ENCODE measurements around the gene CACNA1B.
"Not testable (repeated sequence)": the region's sequence is repeated elsewhere in the genome, so short reads cannot be mapped to it uniquely, and the experiment has no call there.

Gene CACNA1B

GRCh38 chr9:137877506-137878122 is at the start of gene CACNA1B:
TSS of gene CACNA1B (plus strand) at chr9:137877782. CDS start at chr9:137877934, 152 bp downstream.
- DNase-seq (ENCODE audit: low read depth) = not testable (repeated sequence)

DNA sequence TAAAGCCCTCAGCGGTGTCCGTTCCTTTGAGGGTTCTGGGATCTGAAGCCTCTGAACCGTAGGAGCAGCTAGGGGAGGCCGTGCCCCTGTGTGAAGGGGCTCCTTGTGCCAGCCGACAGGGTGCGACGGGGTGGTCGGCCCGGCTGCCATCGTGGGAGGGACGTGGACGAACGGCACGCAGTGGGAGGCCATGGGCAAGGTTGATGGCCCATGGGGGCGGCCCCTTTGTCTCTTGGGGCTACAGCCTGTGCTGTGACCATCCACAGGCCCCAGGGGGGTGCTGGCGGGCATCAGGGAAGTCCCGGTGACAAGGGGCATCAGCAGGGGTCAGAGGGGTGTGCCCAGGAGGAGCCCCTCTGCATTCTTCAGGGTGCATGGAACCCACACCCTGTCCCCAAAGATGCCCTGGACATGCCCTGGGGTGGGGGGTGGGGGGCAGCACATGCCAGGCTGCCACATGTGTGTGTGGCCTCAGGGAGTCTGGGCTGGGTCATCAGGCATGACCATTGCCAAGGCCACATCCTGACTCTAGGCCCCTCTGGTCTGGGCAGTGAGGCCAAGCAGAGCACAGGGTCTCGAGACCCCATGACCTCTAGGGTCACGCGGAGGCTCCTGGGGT is 49.6 kb upstream of the CACNA1B start:
- no peak for DNase-seq (ENCODE audit: low read depth)

DNA sequence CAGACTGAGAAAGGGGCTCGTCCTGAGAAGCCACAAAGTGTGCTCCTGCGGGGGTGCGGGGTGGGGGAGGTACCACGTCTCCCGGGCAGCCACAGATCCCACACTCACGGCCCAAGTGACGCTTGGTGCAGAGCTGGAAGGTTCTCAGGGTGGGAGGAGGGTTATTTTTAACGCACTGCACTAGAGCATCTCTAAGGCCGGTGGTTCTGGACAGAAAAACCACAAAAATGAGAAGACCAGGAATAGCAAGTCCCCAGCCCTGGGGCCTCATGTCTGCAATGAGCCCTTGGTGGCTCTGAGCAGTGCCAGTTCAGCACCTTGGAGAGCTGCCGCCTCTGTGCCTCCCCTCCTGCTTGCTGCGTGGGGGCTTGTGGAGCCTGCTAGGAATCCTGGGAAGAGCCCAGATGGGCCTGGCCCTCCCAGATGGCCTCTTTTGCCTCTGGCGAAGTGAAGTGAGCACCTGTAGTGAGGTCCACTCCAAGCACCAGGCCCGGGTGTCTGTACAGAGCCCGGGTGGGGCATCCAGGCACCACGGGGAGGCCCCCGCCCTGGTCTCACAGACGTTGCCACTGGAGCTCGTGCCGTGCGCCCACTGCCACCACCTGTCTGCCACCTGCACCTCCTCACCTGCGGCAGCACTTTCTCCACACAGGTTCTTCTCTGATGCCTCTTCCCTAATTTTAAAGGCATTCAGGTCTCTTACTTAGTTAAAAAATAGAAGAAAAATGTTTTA is 48.9 kb upstream of the CACNA1B start:
- DNase-seq (ENCODE audit: low read depth) = no peak

DNA sequence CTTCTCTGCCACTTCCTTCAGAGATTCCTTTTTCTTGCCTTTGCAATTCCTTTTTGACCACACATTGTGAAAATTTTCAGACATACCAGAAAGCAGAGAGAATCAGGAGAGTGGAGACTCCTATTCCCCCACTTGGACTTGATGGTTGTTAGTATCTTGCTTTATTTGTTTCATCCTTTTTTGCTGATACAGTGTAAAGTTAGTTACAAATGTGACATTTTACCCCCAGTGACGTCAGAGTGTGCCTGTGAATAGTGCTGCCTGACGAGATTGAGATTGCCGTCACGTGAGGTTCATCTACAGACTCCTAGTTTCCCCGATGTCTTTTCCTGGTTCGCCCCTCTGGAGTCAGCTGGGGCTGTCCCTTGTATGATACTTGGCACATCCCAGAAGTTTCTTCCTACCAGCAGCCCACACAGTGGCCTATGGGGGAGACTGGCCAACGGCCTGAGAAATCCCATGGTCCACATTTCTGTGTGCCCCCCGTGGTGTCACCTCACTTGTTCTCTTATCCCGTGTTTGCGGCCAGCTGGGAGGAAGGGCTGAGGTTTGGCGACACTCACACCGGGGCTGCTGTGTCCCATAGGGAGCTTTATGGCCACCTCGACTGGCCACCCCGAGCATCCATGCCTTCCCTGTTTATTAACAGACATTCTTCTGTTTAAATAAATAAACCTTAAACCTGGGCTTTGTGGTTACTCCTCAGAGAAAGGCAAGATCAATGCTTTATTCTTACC is 48.2 kb upstream of the CACNA1B start:
- DNase-seq (ENCODE audit: low read depth) = no peak

GRCh38 chr9:137832191-137832700 is 45.3 kb upstream of the CACNA1B start:
- DNase-seq (ENCODE audit: low read depth) = no peak

GRCh38 chr9:137832830-137833590 is 44.6 kb upstream of the CACNA1B start:
- no peak for DNase-seq (ENCODE audit: low read depth)

- DNase-seq (ENCODE audit: low read depth) = no peak
Observed at GRCh38 chr9:137833721-137834613, 43.6 kb upstream of the CACNA1B start.

GRCh38 chr9:137834846-137835546 is 42.6 kb upstream of the CACNA1B start:
- no peak for DNase-seq (ENCODE audit: low read depth)

- no peak for DNase-seq (ENCODE audit: low read depth)
Observed at GRCh38 chr9:137836151-137836830, 41.3 kb upstream of the CACNA1B start.

DNA sequence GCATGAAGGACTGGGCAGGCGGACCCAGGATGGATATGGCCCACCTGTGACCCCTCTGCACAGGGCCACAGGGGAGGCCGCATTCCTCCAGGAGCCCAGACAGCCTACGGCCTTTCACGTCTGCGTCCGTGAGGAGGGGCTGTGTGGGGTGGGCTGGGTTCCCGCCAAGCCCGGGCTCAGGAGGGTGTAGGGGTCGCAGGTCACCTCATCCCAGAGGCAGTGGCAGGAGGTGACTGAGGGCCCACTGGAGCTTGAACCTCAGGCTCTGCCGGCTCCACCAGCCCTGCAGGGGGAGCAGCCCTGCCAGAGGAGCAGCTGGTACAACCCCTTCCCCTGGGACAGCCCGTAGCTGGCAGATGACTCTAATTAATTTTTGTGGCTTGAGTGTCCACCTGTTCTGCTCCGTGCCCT is 40.7 kb upstream of the CACNA1B start:
- no peak for DNase-seq (ENCODE audit: low read depth)

DNA sequence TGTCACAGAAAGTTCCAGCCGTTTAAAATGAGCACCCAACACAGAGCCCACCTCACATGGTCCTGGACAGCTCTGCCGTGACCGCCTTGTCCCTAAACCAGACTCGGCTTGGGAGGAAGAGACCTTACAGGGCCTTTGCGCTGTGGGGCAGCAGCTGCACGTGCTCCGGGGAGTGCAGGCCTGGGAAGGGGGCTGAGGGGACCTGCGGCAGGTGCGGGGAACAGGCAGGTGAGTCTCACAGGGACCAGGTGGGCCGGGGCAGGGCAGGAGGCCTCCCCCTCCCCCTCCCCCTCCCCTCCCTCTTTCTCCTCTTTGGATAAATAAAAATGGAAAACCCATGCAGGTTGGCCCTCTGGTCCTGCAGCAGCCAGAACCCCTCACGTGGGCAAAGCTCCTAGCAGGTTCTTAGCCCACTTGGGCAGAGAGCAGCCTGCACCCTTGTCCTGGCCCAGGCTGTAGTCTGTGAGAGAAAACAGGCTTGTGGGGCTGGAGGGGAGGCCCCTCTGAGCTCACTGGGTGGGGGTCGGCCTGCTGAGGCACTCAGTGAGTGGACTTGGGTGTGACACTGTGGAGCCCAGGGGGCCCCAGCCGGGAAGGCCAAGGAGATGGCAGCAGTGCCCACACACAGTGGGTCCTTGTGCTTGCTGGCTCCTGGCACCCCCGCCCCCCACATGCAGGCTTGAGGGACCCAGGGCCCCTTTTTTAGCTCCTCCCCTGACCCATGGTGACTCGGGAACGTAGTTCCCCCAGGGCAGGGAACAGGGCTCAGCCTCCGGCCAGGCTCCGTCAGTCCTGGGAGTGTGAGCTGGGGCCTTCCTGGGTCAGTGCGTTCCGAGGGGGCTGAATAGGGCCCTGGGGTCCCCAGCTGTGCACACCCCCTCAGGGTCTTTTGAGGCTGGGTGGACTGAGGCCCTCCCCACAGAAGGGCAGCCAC is 40.0 kb upstream of the CACNA1B start:
- DNase-seq (ENCODE audit: low read depth) = no peak

DNA sequence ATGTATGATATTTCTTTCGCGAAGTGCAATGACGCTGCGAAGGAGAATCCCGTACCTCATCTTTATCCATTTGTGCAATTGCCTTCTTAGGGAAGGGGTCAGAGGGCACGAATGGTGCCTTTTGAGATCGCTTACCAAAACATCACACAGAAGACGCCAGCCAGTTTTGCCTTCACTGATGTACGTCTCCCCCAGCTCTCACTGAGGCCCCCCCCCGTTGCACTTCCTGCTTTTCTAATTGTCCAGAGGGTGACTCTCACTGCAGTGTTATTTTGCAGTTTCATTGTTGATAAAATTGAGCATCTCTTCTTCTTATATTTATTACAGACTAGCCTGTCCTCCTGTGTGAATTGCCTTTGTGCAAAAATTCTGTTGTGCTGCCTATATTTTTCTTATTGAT is 39.0 kb upstream of the CACNA1B start:
- no peak for DNase-seq (ENCODE audit: low read depth)

DNA sequence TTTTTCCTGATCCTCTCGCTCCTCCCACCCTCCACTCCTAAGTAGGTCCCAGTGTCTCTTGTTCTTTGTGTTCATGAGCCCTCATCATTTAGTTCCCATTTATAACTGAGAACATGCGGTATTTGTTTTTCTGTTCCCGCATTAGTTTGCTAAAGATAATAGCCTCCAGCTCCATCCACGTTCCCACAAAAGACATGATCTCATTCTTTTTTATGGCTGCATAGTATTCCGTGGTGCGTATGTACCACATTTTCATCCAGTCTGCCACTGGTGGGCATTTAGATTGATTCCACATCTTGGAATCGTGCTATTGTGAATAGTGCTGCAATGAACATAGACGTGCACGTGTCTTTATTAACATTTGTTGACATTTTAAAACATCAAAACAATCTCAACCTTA is 34.2 kb upstream of the CACNA1B start:
- no peak for DNase-seq (ENCODE audit: low read depth)

DNA sequence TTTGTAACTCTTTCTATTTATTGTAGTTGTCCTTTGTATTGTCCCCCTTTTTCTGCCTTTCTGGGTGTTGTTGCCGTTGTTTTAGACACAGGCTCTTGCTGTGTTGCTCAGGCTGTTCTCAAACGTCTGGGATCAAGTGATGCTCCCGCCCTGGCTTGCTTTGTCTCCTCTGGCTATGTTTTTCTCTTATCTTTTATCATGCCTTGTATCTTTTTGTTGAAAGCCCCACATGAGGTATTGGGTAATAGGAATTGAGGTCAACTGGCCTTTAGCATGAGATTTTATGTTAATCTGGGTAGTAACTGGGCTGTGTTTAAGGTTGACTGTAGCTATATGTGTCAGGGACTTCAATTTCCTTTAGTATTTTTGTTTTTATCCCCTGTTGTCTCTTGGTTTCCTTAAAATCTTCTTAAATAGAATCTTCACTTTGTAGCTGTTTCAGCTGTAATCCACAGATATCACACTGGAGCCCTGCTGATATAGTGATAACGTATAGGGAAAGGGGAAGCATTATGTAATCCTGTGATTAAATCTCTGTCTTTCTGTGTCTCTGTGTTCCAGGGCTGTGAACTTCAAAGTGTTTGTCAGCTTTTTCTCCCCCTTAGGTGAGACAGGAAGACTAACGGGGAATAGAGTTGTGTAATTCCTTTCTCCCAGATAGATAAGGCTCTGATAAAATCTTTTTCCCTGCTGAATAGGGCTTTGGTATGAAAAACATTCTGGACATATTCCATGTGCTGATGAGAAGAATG is 25.9 kb upstream of the CACNA1B start:
- DNase-seq (ENCODE audit: low read depth) = no peak

DNA sequence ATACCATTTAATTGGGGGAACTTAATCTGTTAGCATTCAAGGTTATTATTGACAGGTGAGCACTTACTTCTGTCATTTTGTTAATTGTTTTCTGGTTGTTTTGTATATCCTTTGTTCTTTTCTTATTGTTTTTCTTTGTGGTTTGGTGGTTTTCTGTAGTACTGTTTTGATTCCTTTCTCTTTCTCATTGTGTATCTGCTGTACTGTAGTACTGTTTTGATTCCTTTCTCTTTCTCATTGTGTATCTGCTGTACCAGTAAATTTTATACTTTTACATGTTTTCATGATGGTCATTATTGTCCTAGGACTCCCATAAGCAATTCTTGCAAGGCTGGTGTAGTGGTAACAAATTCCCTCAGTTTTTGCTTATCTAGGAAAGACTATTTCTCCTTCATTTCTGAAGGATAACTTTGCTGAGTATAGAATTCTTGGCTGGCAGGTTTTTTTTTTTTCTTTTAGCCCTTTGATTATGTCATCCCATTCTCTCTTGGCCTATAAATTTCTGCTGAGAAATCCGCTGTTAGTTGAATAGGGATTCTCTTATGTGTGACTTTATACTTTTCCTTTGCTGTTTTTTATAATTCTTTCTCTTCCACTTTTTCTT is 24.1 kb upstream of the CACNA1B start:
- DNase-seq (ENCODE audit: low read depth) = no peak

DNA sequence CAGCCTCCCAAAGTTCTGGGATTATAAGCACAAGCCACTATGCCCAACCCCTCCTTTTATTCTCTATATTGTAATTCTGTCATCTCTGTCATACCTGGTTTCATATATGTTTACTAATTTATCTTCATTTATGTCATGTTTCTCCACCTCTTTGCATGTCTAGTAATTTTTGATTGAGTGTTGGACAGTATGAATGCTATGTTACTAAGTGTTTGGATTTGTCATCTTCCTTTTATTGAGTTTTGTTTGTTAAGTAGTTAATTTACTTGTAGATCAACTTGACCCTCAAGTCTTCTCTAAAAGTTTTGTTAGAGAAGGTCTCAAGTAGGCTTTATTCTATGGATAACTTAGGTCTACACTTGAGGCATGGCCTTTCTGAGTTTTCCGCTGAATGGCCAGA is 17.2 kb upstream of the CACNA1B start:
- no peak for DNase-seq (ENCODE audit: low read depth)

- DNase-seq (ENCODE audit: low read depth) = no peak
Observed at GRCh38 chr9:137865581-137866145, 11.9 kb upstream of the CACNA1B start.
